Activated CD8-positive, alpha-beta memory T cell treated with anti-CD3 and anti-CD28 coated beads for 4 hours (primary cell): Measurements from ENCODE around the gene UQCC3.
"Not testable (repeated sequence)": the region's sequence is repeated elsewhere in the genome, so short reads cannot be mapped to it uniquely, and the experiment has no call there.

Experiments used
- DNase-seq, 2 donors: peaks; one replicate each; pipeline ENCODE4 v3.0.0-alpha.2; 2020; ENCODE audit warnings: low read depth in 2 of 2

UQCC3 gene

GRCh38 chr11:62665599-62666258 is 5.7 kb upstream of the UQCC3 start:
- peak; percentile 56 to 68 for DNase-seq

GRCh38 chr11:62666259-62666926 is 5.1 kb upstream of the UQCC3 start:
- no peak for DNase-seq

- no peak for DNase-seq
These were observed 4.0 kb upstream of the UQCC3 start for GRCh38 chr11:62667460-62667859.

- no peak for DNase-seq
These were observed 1.9 kb upstream of the UQCC3 start for GRCh38 chr11:62669420-62670161.

GRCh38 chr11:62671236-62671607 is 251 bp upstream of the UQCC3 start:
- DNase-seq = no peak

GRCh38 chr11:62673196-62673525 is 1.7 kb downstream of the UQCC3 start:
- DNase-seq = no peak

GRCh38 chr11:62675415-62675814 is 3.9 kb downstream of the UQCC3 start:
- not testable (repeated sequence) for DNase-seq

GRCh38 chr11:62676698-62677097 is 5.2 kb downstream of the UQCC3 start:
- DNase-seq = no peak

GRCh38 chr11:62677156-62677555 is 5.7 kb downstream of the UQCC3 start:
- no peak for DNase-seq

GRCh38 chr11:62677714-62678113 is 6.2 kb downstream of the UQCC3 start:
- no peak for DNase-seq

GRCh38 chr11:62678433-62678769 is 6.9 kb downstream of the UQCC3 start:
- DNase-seq = no peak

GRCh38 chr11:62678770-62679696 is 7.6 kb downstream of the UQCC3 start, which contains the start of gene UBXN1:
Gene UBXN1, minus strand, starts transcription at chr11:62679073. Its CDS starts 150 bp downstream, at chr11:62678923.
- peak; percentile 77 for DNase-seq

GRCh38 chr11:62680825-62681240 is 9.4 kb downstream of the UQCC3 start:
- no peak for DNase-seq

GRCh38 chr11:62682518-62682917 is 11.0 kb downstream of the UQCC3 start:
- DNase-seq = no peak

- DNase-seq = no peak
These were observed 16.3 kb downstream of the UQCC3 start for GRCh38 chr11:62687508-62688396.

GRCh38 chr11:62688491-62688890 is 17.0 kb downstream of the UQCC3 start:
- no peak for DNase-seq

GRCh38 chr11:62689421-62690183 is 18.1 kb downstream of the UQCC3 start, which contains the start of gene LRRN4CL:
Gene LRRN4CL, minus strand, starts transcription at chr11:62689530. Its CDS starts 1,022 bp downstream, at chr11:62688508.
- DNase-seq = no peak

GRCh38 chr11:62693624-62694023 is 22.2 kb downstream of the UQCC3 start:
- DNase-seq = not testable (repeated sequence)

GRCh38 chr11:62694455-62695167 is 23.1 kb downstream of the UQCC3 start:
- peak; percentile 48 to 66 for DNase-seq
